ENCODE results near the gene SPC25.

Gene SPC25

GRCh38 chr2:168830958-168831357 is 59.3 kb downstream of the SPC25 start:
- Mint-ChIP-seq H3K27ac (no peak overlapping the region), H3K4me3 (no peak overlapping the region), H3K27me3 (no peaks in the 10 kb centered on the region), H3K4me1 (no peaks in the 10 kb centered on the region), H3K36me3 (no peaks in the 10 kb centered on the region), H3K9me3 (no peaks in the 10 kb centered on the region)

GRCh38 chr2:168825126-168825525 is 65.1 kb downstream of the SPC25 start:
- Mint-ChIP-seq H3K9me3 (no peaks in the 10 kb centered on the region), H3K4me1 (no peaks in the 10 kb centered on the region), H3K36me3 (no peaks in the 10 kb centered on the region), H3K27me3 (no peaks in the 10 kb centered on the region), H3K27ac (no peak overlapping the region), H3K4me3 (no peak overlapping the region)

- Mint-ChIP-seq H3K36me3 (no peaks in the 10 kb centered on the region), H3K27ac (no peak overlapping the region), H3K4me1 (no peaks in the 10 kb centered on the region), H3K27me3 (no peaks in the 10 kb centered on the region), H3K4me3 (no peak overlapping the region), H3K9me3 (no peaks in the 10 kb centered on the region)
These were observed 68.2 kb downstream of the SPC25 start for GRCh38 chr2:168821992-168822391.

- H3K4me1 Mint-ChIP-seq = no peaks in the 10 kb centered on the region
- H3K9me3 Mint-ChIP-seq = no peaks in the 10 kb centered on the region
- no peaks in the 10 kb centered on the region for H3K36me3 Mint-ChIP-seq
- no peak overlapping the region for H3K4me3 Mint-ChIP-seq
- H3K27me3 Mint-ChIP-seq = no peaks in the 10 kb centered on the region
- H3K27ac Mint-ChIP-seq = no peak overlapping the region
These were observed 68.7 kb downstream of the SPC25 start for GRCh38 chr2:168821577-168821976.
